ENCODE data around the gene PHF13. TPM values are rescaled to one million over a fixed set of nuclear protein-coding genes. Genes with fewer than 3 reads are reported as not detected.

The PHF13 gene
- total and polyA plus RNA-seq, 12 donors = 3.7 to 12.2 (median 7.6) TPM

DNA sequence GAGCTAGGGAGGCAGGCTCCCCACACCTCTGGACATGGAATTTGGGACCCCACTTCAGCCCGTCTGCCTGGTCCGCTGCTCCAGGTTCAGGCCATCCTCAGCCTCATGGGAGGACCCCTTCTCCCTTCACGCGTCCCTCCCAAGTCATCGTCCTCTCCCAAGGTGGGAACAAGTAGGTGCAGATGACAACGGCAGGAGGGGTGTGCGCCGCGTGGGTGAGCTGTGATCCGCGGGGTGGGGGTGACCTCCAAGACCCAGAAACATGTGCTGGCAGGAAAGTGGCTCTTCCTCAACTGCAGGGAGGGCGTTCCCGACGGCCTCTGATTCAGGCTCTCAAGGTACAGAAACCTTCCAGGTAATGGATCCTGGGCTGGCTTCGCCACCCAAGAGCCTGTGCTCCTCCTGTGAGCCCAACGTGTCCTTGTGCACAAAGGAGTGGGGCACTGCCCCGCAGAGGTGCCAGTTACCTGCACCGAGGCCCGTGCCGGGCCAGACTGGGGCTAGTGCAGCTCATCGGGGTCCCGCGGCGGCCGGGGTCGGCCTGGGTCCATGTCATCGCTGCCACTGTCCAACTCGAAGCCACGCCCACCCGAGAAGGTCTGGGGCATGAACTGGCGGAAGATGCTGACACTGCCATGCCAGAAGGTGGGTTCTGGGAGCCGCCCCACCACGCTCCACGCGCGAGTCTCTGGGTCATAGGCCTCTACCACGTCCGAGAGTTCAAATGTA lies 20.5 kb upstream of the PHF13 start:
- peaks cover 0 to 100% (median 72%) of the 10 kb centered on the region in 9 donors for H3K36me3 ChIP-seq
- intact Hi-C loops (cut with DNase I) = no loop called here
- no peak for ATAC-seq
- no peak overlapping the region for H3K4me3 ChIP-seq
- H3K27me3 ChIP-seq = no peaks in the 10 kb centered on the region
- no peaks in the 10 kb centered on the region for H3K9me3 ChIP-seq
- WGBS, 2 donors = 92% methylated on average over 38 of the region's 38 CpGs
- TF ChIP-seq CTCF (IDR thresholded peaks at IDR 0.05) = no peak
- peaks cover 28 to 88% (median 68%) of the 10 kb centered on the region in 9 donors for H3K4me1 ChIP-seq
- no peak for DNase-seq
- H3K27ac ChIP-seq = peak overlapping the region in 3 of 10 donors; percentile 15 to 62 (median 41)

- DNase-seq (no peak), ATAC-seq (no peak)
- peaks cover 24 to 88% (median 68%) of the 10 kb centered on the region in 9 donors for H3K4me1 ChIP-seq
- no peak for TF ChIP-seq CTCF (IDR thresholded peaks at IDR 0.05)
- H3K27ac ChIP-seq = no peak overlapping the region
- no peaks in the 10 kb centered on the region for H3K27me3 ChIP-seq
- no peaks in the 10 kb centered on the region for H3K9me3 ChIP-seq
- WGBS, 2 donors = 95 to 96% methylated on average over 15 of the region's 15 CpGs
- no peak overlapping the region for H3K4me3 ChIP-seq
- intact Hi-C loops (cut with DNase I) = no loop called here
- peaks cover 0 to 100% (median 79%) of the 10 kb centered on the region in 9 donors for H3K36me3 ChIP-seq
These were observed 19.7 kb upstream of the PHF13 start for GRCh38 chr1:6593810-6594209.

DNA sequence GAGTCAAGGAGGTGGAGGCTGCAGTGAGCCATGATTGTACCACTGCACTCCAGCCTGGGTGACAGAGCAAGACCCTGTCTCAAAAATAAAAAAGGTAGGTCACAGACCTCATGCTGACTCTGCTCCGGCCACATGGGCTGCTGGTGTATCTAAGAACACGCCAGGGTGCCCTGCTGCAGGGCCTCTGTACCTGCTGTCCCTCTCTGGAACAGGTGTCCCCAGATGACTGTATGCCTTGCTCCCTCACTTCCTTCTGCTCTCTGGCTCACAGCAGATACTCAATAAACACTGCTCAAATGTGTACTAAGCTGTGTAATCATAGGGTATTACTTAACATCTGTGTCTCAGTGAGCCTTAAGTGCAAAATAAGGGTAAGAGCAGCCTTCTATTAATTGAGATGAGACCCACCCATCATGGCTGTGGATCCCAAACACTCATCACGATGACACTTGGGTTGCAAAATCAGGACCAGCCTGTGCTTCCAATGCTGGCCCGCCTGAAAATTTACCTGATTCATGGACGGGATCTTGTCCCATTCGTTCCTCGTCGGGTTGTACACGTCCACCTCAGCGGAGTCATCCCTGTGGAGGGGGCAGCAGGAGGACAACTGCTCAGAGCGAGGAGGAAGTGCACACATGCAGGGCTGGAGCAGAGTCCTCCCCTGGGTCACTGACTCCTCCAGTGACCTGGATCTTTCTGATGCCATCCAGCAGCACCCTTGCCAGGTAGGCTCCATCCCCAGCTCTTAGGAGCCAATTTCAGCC lies 18.4 kb upstream of the PHF13 start:
- no peak for TF ChIP-seq CTCF (IDR thresholded peaks at IDR 0.05)
- intact Hi-C loops (cut with DNase I) = no loop called here
- no peak overlapping the region for H3K4me3 ChIP-seq
- no peaks in the 10 kb centered on the region for H3K27me3 ChIP-seq
- ATAC-seq (no peak), DNase-seq (no peak)
- H3K27ac ChIP-seq = no peak overlapping the region
- no peaks in the 10 kb centered on the region for H3K9me3 ChIP-seq
- 84 to 86% methylated on average over 11 of the region's 11 CpGs for WGBS, 2 donors
- peaks cover 22 to 88% (median 71%) of the 10 kb centered on the region in 9 donors for H3K4me1 ChIP-seq
- H3K36me3 ChIP-seq = peaks cover 0 to 97% (median 70%) of the 10 kb centered on the region in 9 donors

GRCh38 chr1:6596351-6596750 lies 17.2 kb upstream of the PHF13 start:
- 54% methylated on average over 7 of the region's 7 CpGs for WGBS, 2 donors
- H3K36me3 ChIP-seq = peaks cover 0 to 85% (median 65%) of the 10 kb centered on the region in 9 donors
- TF ChIP-seq CTCF (IDR thresholded peaks at IDR 0.05) = no peak
- H3K27ac ChIP-seq = peak overlapping the region in 8 of 10 donors; percentile 36 to 100 (median 86)
- H3K9me3 ChIP-seq = no peaks in the 10 kb centered on the region
- no peaks in the 10 kb centered on the region for H3K27me3 ChIP-seq
- H3K4me1 ChIP-seq = peaks cover 22 to 86% (median 66%) of the 10 kb centered on the region in 9 donors
- DNase-seq = no peak
- intact Hi-C loops (cut with DNase I) = no loop called here
- H3K4me3 ChIP-seq = peak overlapping the region in 5 of 10 donors; percentile 0 to 17 (median 10)
- ATAC-seq = no peak
